ENCODE results near the gene ENPP4. TPM values are rescaled to one million over a fixed set of nuclear protein-coding genes. Genes with fewer than 3 reads are reported as not detected.
A peak's percentile ranks its signal among the peaks of the same experiment; 100 is the strongest.

ENPP4 gene
- total RNA-seq, 1 experiment from 2014 or later, result 16.7 TPM

DNA sequence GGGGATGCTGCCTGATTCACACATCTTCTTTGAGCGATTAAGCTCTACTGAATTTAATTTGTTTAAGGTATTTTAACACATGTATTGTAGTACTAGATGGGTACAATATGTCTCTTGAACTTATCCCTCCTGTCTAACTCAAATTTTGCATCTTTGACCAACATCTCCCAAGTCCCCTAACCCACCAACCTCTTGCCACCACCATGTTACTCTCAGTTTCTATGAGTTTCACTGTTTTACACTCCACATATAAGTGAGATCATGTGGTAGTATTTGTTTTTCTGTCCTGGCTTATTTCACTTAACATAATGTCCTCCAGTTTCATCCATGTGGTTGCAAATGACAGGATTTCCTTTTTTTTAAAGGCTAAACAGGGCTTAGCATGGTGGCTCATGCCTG lies 38.7 kb upstream of the ENPP4 start:
- Mint-ChIP-seq H3K27me3 (ENCODE audit: unreplicated experiment) (peaks cover 20% of the 10 kb centered on the region), H3K4me1 (ENCODE audit: low read depth, unreplicated experiment) (no peaks in the 10 kb centered on the region), H3K27ac (ENCODE audit: unreplicated experiment) (no peak overlapping the region), H3K9me3 (ENCODE audit: low read depth, unreplicated experiment) (peaks cover 5% of the 10 kb centered on the region), H3K4me3 (ENCODE audit: low read depth, unreplicated experiment) (no peak overlapping the region), H3K36me3 (ENCODE audit: insufficient read depth, unreplicated experiment) (no peaks in the 10 kb centered on the region)
- BruUV-seq (replicated peaks), result no TSS peak
- intact Hi-C loops (cut with micrococcal nuclease; ENCODE audit: unreplicated experiment), result loop anchor here (2.0 to 5.0 kb wide), 4 partner anchors 38 to 130 kb away; partner anchors contain the start of gene ENPP4
- CTCF ChIA-PET, result interaction anchor here (0.6 to 1.7 kb wide), 6 partner anchors 10 to 1021 kb away, joined by 3 to 14 read pairs (median 4); partner anchors contain the start of gene ENPP4
- DNase-seq, result no peak
- TF ChIP-seq, protein P1, sequence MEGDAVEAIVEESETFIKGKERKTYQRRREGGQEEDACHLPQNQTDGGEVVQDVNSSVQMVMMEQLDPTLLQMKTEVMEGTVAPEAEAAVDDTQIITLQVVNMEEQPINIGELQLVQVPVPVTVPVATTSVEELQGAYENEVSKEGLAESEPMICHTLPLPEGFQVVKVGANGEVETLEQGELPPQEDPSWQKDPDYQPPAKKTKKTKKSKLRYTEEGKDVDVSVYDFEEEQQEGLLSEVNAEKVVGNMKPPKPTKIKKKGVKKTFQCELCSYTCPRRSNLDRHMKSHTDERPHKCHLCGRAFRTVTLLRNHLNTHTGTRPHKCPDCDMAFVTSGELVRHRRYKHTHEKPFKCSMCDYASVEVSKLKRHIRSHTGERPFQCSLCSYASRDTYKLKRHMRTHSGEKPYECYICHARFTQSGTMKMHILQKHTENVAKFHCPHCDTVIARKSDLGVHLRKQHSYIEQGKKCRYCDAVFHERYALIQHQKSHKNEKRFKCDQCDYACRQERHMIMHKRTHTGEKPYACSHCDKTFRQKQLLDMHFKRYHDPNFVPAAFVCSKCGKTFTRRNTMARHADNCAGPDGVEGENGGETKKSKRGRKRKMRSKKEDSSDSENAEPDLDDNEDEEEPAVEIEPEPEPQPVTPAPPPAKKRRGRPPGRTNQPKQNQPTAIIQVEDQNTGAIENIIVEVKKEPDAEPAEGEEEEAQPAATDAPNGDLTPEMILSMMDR (IDR thresholded peaks at IDR 0.05; ENCODE audit: unreplicated experiment), result no peak

- no peak for DNase-seq
- no peaks in the 10 kb centered on the region for H3K27me3 Mint-ChIP-seq (ENCODE audit: unreplicated experiment)
- peaks cover 31% of the 10 kb centered on the region for H3K4me1 Mint-ChIP-seq (ENCODE audit: low read depth, unreplicated experiment)
- TF ChIP-seq, protein P1 (IDR thresholded peaks at IDR 0.05; ENCODE audit: unreplicated experiment), result no peak
- intact Hi-C loops (cut with micrococcal nuclease; ENCODE audit: unreplicated experiment), result no loop called here
- BruUV-seq (replicated peaks), result no TSS peak
- H3K36me3 Mint-ChIP-seq (ENCODE audit: insufficient read depth, unreplicated experiment), result peaks cover 5% of the 10 kb centered on the region
- H3K27ac Mint-ChIP-seq (ENCODE audit: unreplicated experiment), result no peak overlapping the region
- no peak overlapping the region for H3K4me3 Mint-ChIP-seq (ENCODE audit: low read depth, unreplicated experiment)
- CTCF ChIA-PET, result no interaction called here
- H3K9me3 Mint-ChIP-seq (ENCODE audit: low read depth, unreplicated experiment), result peaks cover 3% of the 10 kb centered on the region
Observed at GRCh38 chr6:46095251-46095650, 34.5 kb upstream of the ENPP4 start.

DNA sequence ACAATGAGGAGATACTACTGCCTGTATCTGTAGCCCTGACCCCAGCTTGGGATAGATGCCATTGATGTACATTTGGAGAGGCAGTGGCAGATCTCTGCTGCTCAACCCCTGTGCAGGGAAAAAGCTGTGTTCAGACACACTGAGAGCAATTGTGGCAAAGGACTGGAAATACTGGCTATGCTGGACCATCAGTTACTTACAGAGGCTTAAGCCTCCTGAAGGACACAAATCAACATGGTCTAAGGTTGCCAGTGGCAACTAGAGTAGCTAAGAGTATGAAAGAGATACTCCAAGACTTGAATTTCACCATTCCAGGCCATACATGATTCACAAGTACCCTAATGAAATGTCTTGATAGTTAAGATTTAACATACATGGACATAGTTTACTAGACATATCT lies 32.4 kb upstream of the ENPP4 start:
- H3K4me3 Mint-ChIP-seq (ENCODE audit: low read depth, unreplicated experiment), result no peak overlapping the region
- peaks cover 5% of the 10 kb centered on the region for H3K36me3 Mint-ChIP-seq (ENCODE audit: insufficient read depth, unreplicated experiment)
- peaks cover 31% of the 10 kb centered on the region for H3K4me1 Mint-ChIP-seq (ENCODE audit: low read depth, unreplicated experiment)
- DNase-seq, result peak; percentile 4
- TF ChIP-seq, protein P1 (IDR thresholded peaks at IDR 0.05; ENCODE audit: unreplicated experiment), result no peak
- peaks cover 3% of the 10 kb centered on the region for H3K9me3 Mint-ChIP-seq (ENCODE audit: low read depth, unreplicated experiment)
- no peaks in the 10 kb centered on the region for H3K27me3 Mint-ChIP-seq (ENCODE audit: unreplicated experiment)
- no TSS peak for BruUV-seq (replicated peaks)
- no peak overlapping the region for H3K27ac Mint-ChIP-seq (ENCODE audit: unreplicated experiment)
- intact Hi-C loops (cut with micrococcal nuclease; ENCODE audit: unreplicated experiment), result no loop called here
- CTCF ChIA-PET, result no interaction called here

GRCh38 chr6:46098678-46099077 lies 31.1 kb upstream of the ENPP4 start:
- intact Hi-C loops (cut with micrococcal nuclease; ENCODE audit: unreplicated experiment), result no loop called here
- peak; percentile 86 for DNase-seq
- Mint-ChIP-seq H3K9me3 (ENCODE audit: low read depth, unreplicated experiment) (peaks cover 3% of the 10 kb centered on the region), H3K36me3 (ENCODE audit: insufficient read depth, unreplicated experiment) (peaks cover 5% of the 10 kb centered on the region), H3K27me3 (ENCODE audit: unreplicated experiment) (no peaks in the 10 kb centered on the region), H3K4me1 (ENCODE audit: low read depth, unreplicated experiment) (peaks cover 31% of the 10 kb centered on the region), H3K27ac (ENCODE audit: unreplicated experiment) (peak overlapping the region; percentile 33), H3K4me3 (ENCODE audit: low read depth, unreplicated experiment) (peak overlapping the region; percentile 31)
- TF ChIP-seq, protein P1 (IDR thresholded peaks at IDR 0.05; ENCODE audit: unreplicated experiment), result no peak
- CTCF ChIA-PET, result interaction anchor here (1.0 kb wide), 1 partner anchor 9 kb away, joined by 3 read pairs; no protein-coding TSS in a partner anchor
- no TSS peak for BruUV-seq (replicated peaks)
